H9 (cell line): ENCODE measurements around the gene GNLY. TPM values are rescaled to one million over a fixed set of nuclear protein-coding genes. Genes with fewer than 3 reads are reported as not detected.

Source experiments
- DNase-seq: peaks from one replicate; pipeline ENCODE4 v3.0.0-alpha.2; 2017
- H2AFZ ChIP-seq: one replicate; pipeline ENCODE4 v1.6.1; 2013; ENCODE audit warnings: mild to moderate bottlenecking, low read length, control low read depth, moderate library complexity
- H2AK5ac ChIP-seq: 2 replicates; pipeline ENCODE4 v1.6.1; 2013; ENCODE audit warnings: low read length, control low read depth, mixed read lengths; ENCODE audit not compliant: insufficient read length
- H2BK120ac ChIP-seq: one replicate; pipeline ENCODE4 v1.6.1; 2013; ENCODE audit warnings: low read depth, mild to moderate bottlenecking, low read length, control low read depth, inconsistent platforms; ENCODE audit not compliant: poor library complexity, severe bottlenecking
- H2BK12ac ChIP-seq: 2 replicates; pipeline ENCODE4 v1.6.1; 2013; ENCODE audit warnings: low read length, control low read depth, mixed read lengths, low read depth; ENCODE audit not compliant: insufficient read length
- H2BK15ac ChIP-seq: 2 replicates; pipeline ENCODE4 v1.6.1; 2013; ENCODE audit warnings: low read depth, low read length, control low read depth
- H2BK20ac ChIP-seq: one replicate; pipeline ENCODE4 v1.6.1; 2013; ENCODE audit warnings: low read depth, mild to moderate bottlenecking, low read length, control low read depth, inconsistent platforms; ENCODE audit not compliant: poor library complexity, severe bottlenecking
- H2BK5ac ChIP-seq: 2 replicates; pipeline ENCODE4 v1.6.1; 2013; ENCODE audit warnings: low read length, control low read depth, mixed read lengths; ENCODE audit not compliant: insufficient read length
- H3K14ac ChIP-seq: 2 replicates; pipeline ENCODE4 v1.6.1; 2013; ENCODE audit warnings: low read length, control low read depth; ENCODE audit not compliant: insufficient read depth
- H3K18ac ChIP-seq: 2 replicates; pipeline ENCODE4 v1.6.1; 2013; ENCODE audit warnings: low read depth, mild to moderate bottlenecking, mixed read lengths, low read length, control low read depth; ENCODE audit not compliant: insufficient read length
- H3K23ac ChIP-seq: 2 replicates; pipeline ENCODE4 v1.6.1; 2013; ENCODE audit warnings: low read length, control low read depth, mixed read lengths, low read depth; ENCODE audit not compliant: insufficient read length
- H3K23me2 ChIP-seq: 2 replicates; pipeline ENCODE4 v1.6.1; 2013; ENCODE audit warnings: low read depth, mild to moderate bottlenecking, mixed read lengths, low read length, control low read depth; ENCODE audit not compliant: insufficient read length, poor library complexity, severe bottlenecking
- H3K27ac ChIP-seq: 2 replicates; pipeline ENCODE4 v1.5.1; 2013; ENCODE audit warnings: low read length, control low read depth, mixed read lengths, low read depth; ENCODE audit not compliant: insufficient read length
- H3K27me3 ChIP-seq: 2 replicates; pipeline ENCODE4 v1.6.1; 2013; ENCODE audit warnings: low read length, control low read depth, inconsistent platforms; ENCODE audit not compliant: insufficient read depth
- H3K4ac ChIP-seq: 2 replicates; pipeline ENCODE4 v1.6.1; 2013; ENCODE audit warnings: low read depth, mild to moderate bottlenecking, control low read depth, inconsistent platforms, low read length, moderate library complexity
- H3K4me1 ChIP-seq: 2 replicates; pipeline ENCODE4 v1.6.1; 2013; ENCODE audit warnings: low read length, control low read depth, inconsistent platforms; ENCODE audit not compliant: insufficient read depth
- H3K4me2 ChIP-seq: 2 replicates; pipeline ENCODE4 v1.6.1; 2013; ENCODE audit warnings: low read length, control low read depth, mixed read lengths; ENCODE audit not compliant: insufficient read length, insufficient read depth
- H3K56ac ChIP-seq: 2 replicates; pipeline ENCODE4 v1.6.1; 2013; ENCODE audit warnings: low read depth, mild to moderate bottlenecking, mixed read lengths, low read length, control low read depth; ENCODE audit not compliant: insufficient read length
- H3K79me1 ChIP-seq: 2 replicates; pipeline ENCODE4 v1.6.1; 2013; ENCODE audit warnings: low read depth, mild to moderate bottlenecking, moderate library complexity, low read length, control low read depth, inconsistent platforms; ENCODE audit not compliant: insufficient read depth, poor library complexity, severe bottlenecking
- H3K79me2 ChIP-seq: 2 replicates; pipeline ENCODE4 v1.6.1; 2013; ENCODE audit warnings: low read length, control low read depth, inconsistent platforms; ENCODE audit not compliant: insufficient read depth
- H3K9ac ChIP-seq: 2 replicates; pipeline ENCODE4 v1.6.1; 2013; ENCODE audit warnings: low read length, control low read depth, mixed read lengths; ENCODE audit not compliant: insufficient read length; ENCODE audit errors: extremely low read depth
- H3K9me3 ChIP-seq: one replicate; pipeline ENCODE4 v1.6.1; 2013; ENCODE audit warnings: low read depth, low read length, inconsistent platforms; ENCODE audit not compliant: control insufficient read depth
- H3T11ph ChIP-seq: one replicate; pipeline ENCODE4 v1.6.1; 2013; ENCODE audit warnings: mild to moderate bottlenecking, low read length, control low read depth, inconsistent platforms
- H4K20me1 ChIP-seq: one replicate; pipeline ENCODE4 v1.6.1; 2013; ENCODE audit not compliant: control insufficient read depth, insufficient read length, insufficient read depth
- H4K5ac ChIP-seq: 2 replicates; pipeline ENCODE4 v1.6.1; 2013; ENCODE audit warnings: low read depth, mild to moderate bottlenecking, mixed read lengths, low read length, control low read depth; ENCODE audit not compliant: insufficient read length
- H4K8ac ChIP-seq: replicated peaks from 2 replicates; pipeline ENCODE4 v1.6.1; 2013; ENCODE audit warnings: low read length, control low read depth, mixed read lengths, low read depth; ENCODE audit not compliant: insufficient read length
- H4K91ac ChIP-seq: 2 replicates; pipeline ENCODE4 v1.6.1; 2013; ENCODE audit warnings: low read depth, mild to moderate bottlenecking, moderate library complexity, mixed read lengths, low read length, control low read depth; ENCODE audit not compliant: insufficient read length
- H3K27ac Mint-ChIP-seq, 3 experiments: 2 replicates in 2 of 3; 3 replicates in 1 of 3; pipeline ENCODE4 v1.8.0; 2020 to 2021; ENCODE audit warnings: mixed read lengths in 3 of 3, mild to moderate bottlenecking in 1 of 3, moderate library complexity in 1 of 3
- H3K27me3 Mint-ChIP-seq: 2 replicates; pipeline ENCODE4 v1.8.0; 2021; ENCODE audit warnings: low read depth, mild to moderate bottlenecking, moderate library complexity, mixed read lengths
- H3K36me3 Mint-ChIP-seq, 3 experiments: 2 replicates in 2 of 3; 3 replicates in 1 of 3; pipeline ENCODE4 v1.8.0; 2020 to 2021; ENCODE audit warnings: low read depth in 3 of 3, mixed read lengths in 3 of 3; ENCODE audit not compliant: insufficient read depth in 1 of 3
- H3K4me1 Mint-ChIP-seq, 2 experiments: 2 replicates each; pipeline ENCODE4 v1.8.0; 2020; ENCODE audit warnings: mixed read lengths in 2 of 2
- H3K4me3 Mint-ChIP-seq, 2 experiments: 2 replicates in 1 of 2; 3 replicates in 1 of 2; pipeline ENCODE4 v1.8.0; 2020 to 2021; ENCODE audit warnings: mild to moderate bottlenecking in 2 of 2, mixed read lengths in 2 of 2, moderate library complexity in 1 of 2
- H3K9me3 Mint-ChIP-seq, 2 experiments: 2 replicates in 1 of 2; 3 replicates in 1 of 2; pipeline ENCODE4 v1.8.0; 2020; ENCODE audit warnings: mild to moderate bottlenecking in 2 of 2, mixed read lengths in 2 of 2, moderate library complexity in 1 of 2
- WGBS: extraction: QIAGEN DNeasy Blood & Tissue Kit; methylation state at CpG from one replicate; pipeline ENCODE4 v1.1.7; 2013; ENCODE audit warnings: missing lambda C conversion rate, low lambda C conversion rate, mixed read lengths; ENCODE audit not compliant: insufficient read length; ENCODE audit errors: extremely low coverage; 5-methylcytosine and 5-hydroxymethylcytosine counted together
- total RNA-seq: library from RNA; stranded (reverse); gene quantifications from 2 replicates; pipeline ENCODE4 v1.2.1, GENCODE V29; 2021
- TF ChIP-seq, protein P1 (sequence below): fragments of 200-600 bp; sonication (generic); conservative IDR thresholded peaks from 3 replicates; pipeline ENCODE4 v1.8.0; 2021; ENCODE audit warnings: antibody characterized with exemption, mild to moderate bottlenecking

The GNLY gene
- total RNA-seq, 1 experiment from 2014 or later, result not detected

- Histone ChIP-seq H3K4me2 (no peak overlapping the region), H2AFZ (no peak overlapping the region), H3K23ac (no peak overlapping the region), H3K56ac (no peak overlapping the region), H2BK15ac (no peak overlapping the region), H3K9me3 (no peaks in the 10 kb centered on the region), H4K91ac (no peak overlapping the region), H2BK20ac (no peak overlapping the region), H3K14ac (no peak overlapping the region), H3K23me2 (no peaks in the 10 kb centered on the region), H3K27me3 (no peaks in the 10 kb centered on the region), H3K4ac (no peak overlapping the region), H4K20me1 (no peaks in the 10 kb centered on the region), H2AK5ac (no peak overlapping the region), H2BK12ac (no peak overlapping the region), H3K79me1 (no peaks in the 10 kb centered on the region), H2BK5ac (no peak overlapping the region), H3K4me1 (no peaks in the 10 kb centered on the region), H3T11ph (no peak overlapping the region), H3K79me2 (no peaks in the 10 kb centered on the region), H3K9ac (no peak overlapping the region), H3K18ac (no peak overlapping the region), H4K8ac (no peak overlapping the region), H4K5ac (no peak overlapping the region), H3K27ac (no peak overlapping the region), H2BK120ac (no peak overlapping the region)
- H3K27ac Mint-ChIP-seq, result no peak overlapping the region; a peak in 1 of 7 replicates
- no CpG with 5 or more reads among the region's 14 CpGs for WGBS
- H3K9me3 Mint-ChIP-seq, result no peaks in the 10 kb centered on the region
- H3K4me3 Mint-ChIP-seq, result no peak overlapping the region
- DNase-seq, result no peak
- TF ChIP-seq, protein P1, sequence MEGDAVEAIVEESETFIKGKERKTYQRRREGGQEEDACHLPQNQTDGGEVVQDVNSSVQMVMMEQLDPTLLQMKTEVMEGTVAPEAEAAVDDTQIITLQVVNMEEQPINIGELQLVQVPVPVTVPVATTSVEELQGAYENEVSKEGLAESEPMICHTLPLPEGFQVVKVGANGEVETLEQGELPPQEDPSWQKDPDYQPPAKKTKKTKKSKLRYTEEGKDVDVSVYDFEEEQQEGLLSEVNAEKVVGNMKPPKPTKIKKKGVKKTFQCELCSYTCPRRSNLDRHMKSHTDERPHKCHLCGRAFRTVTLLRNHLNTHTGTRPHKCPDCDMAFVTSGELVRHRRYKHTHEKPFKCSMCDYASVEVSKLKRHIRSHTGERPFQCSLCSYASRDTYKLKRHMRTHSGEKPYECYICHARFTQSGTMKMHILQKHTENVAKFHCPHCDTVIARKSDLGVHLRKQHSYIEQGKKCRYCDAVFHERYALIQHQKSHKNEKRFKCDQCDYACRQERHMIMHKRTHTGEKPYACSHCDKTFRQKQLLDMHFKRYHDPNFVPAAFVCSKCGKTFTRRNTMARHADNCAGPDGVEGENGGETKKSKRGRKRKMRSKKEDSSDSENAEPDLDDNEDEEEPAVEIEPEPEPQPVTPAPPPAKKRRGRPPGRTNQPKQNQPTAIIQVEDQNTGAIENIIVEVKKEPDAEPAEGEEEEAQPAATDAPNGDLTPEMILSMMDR, result no peak
- peaks cover 2 to 14% (median 6%) of the 10 kb centered on the region in 3 experiments; a peak in 4 of 7 replicates for H3K36me3 Mint-ChIP-seq
- no peaks in the 10 kb centered on the region for H3K27me3 Mint-ChIP-seq
- H3K4me1 Mint-ChIP-seq, result peaks cover 0 to 3% of the 10 kb centered on the region in 2 experiments; a peak in 1 of 4 replicates
Measured at GRCh38 chr2:85661139-85661858, 32.9 kb upstream of the GNLY start.
